GM23338 (cell line): Measurements from ENCODE around the gene DNAH11. TPM values are rescaled to one million over a fixed set of nuclear protein-coding genes. Genes with fewer than 3 reads are reported as not detected.

Experiments
- ATAC-seq: fragments of 200-7000 bp; cut with Tn5 transposase; 3 replicates; pipeline ENCODE4 v1.9.1; 2020
- DNase-seq: peaks from one replicate; pipeline ENCODE4 v3.0.0-alpha.2; 2015; ENCODE audit warnings: low spot score
- H2AFZ ChIP-seq: fragments of 200-600 bp; sonication (generic); 2 replicates; pipeline ENCODE4 v1.8.0; 2016; ENCODE audit warnings: antibody characterized with exemption, mild to moderate bottlenecking, moderate library complexity
- H3F3A ChIP-seq: fragments of 200-600 bp; sonication (generic); replicated peaks from 2 replicates; pipeline ENCODE4 v1.8.0; 2017; ENCODE audit warnings: antibody characterized with exemption, mixed run types, low read depth
- H3K27ac ChIP-seq: fragments of 200-600 bp; sonication (generic); 2 replicates; pipeline ENCODE4 v1.6.1; 2016; ENCODE audit warnings: low read depth
- H3K27me3 ChIP-seq: fragments of 200-600 bp; sonication (generic); 2 replicates; pipeline ENCODE4 v1.8.0; 2016; ENCODE audit warnings: mild to moderate bottlenecking, mixed run types, moderate library complexity; ENCODE audit not compliant: insufficient read depth
- H3K36me3 ChIP-seq: fragments of 200-600 bp; sonication (generic); 2 replicates; pipeline ENCODE4 v1.8.0; 2016; ENCODE audit warnings: mild to moderate bottlenecking; ENCODE audit not compliant: insufficient read depth
- H3K4me1 ChIP-seq: fragments of 200-600 bp; sonication (generic); 2 replicates; pipeline ENCODE4 v1.8.0; 2016; ENCODE audit warnings: mild to moderate bottlenecking, moderate library complexity; ENCODE audit not compliant: insufficient read depth
- H3K4me2 ChIP-seq: fragments of 200-600 bp; sonication (generic); 2 replicates; pipeline ENCODE4 v1.7.1; 2017; ENCODE audit warnings: mixed run types
- H3K4me3 ChIP-seq: fragments of 200-600 bp; sonication (generic); 2 replicates; pipeline ENCODE4 v1.6.1; 2016; ENCODE audit warnings: mixed run types
- H3K79me2 ChIP-seq: fragments of 200-600 bp; sonication (generic); replicated peaks from 2 replicates; pipeline ENCODE4 v1.8.0; 2017; ENCODE audit warnings: mild to moderate bottlenecking; ENCODE audit not compliant: insufficient read depth
- H3K9me2 ChIP-seq: fragments of 200-600 bp; sonication (generic); 2 replicates; pipeline ENCODE4 v1.8.0; 2017; ENCODE audit not compliant: insufficient read depth
- H4K20me1 ChIP-seq: fragments of 200-600 bp; sonication (generic); replicated peaks from 2 replicates; pipeline ENCODE4 v1.8.0; 2017; ENCODE audit warnings: mild to moderate bottlenecking; ENCODE audit not compliant: insufficient read depth
- H3K27ac Mint-ChIP-seq: 2 replicates; pipeline ENCODE4 v1.8.0; 2020; ENCODE audit warnings: inconsistent platforms, mild to moderate bottlenecking, moderate library complexity, mixed read lengths
- H3K27me3 Mint-ChIP-seq: 3 replicates; pipeline ENCODE4 v1.8.0; 2022; ENCODE audit warnings: low read depth, mild to moderate bottlenecking, moderate library complexity, mixed read lengths, inconsistent platforms; ENCODE audit not compliant: insufficient read depth, poor library complexity
- H3K36me3 Mint-ChIP-seq: 3 replicates; pipeline ENCODE4 v1.8.0; 2021; ENCODE audit warnings: low read depth, mild to moderate bottlenecking, inconsistent platforms, moderate library complexity, mixed read lengths
- H3K4me1 Mint-ChIP-seq: 3 replicates; pipeline ENCODE4 v1.8.0; 2020; ENCODE audit warnings: mild to moderate bottlenecking, inconsistent platforms, mixed read lengths
- H3K4me3 Mint-ChIP-seq: 3 replicates; pipeline ENCODE4 v1.8.0; 2021; ENCODE audit warnings: moderate library complexity, mild to moderate bottlenecking, inconsistent platforms, mixed read lengths
- H3K9me3 Mint-ChIP-seq: 3 replicates; pipeline ENCODE4 v1.8.0; 2020; ENCODE audit warnings: moderate library complexity, mild to moderate bottlenecking, inconsistent platforms, mixed read lengths
- CTCF ChIP-seq, 2 experiments: fragments of 200-600 bp in 1 of 2; sonication (generic) in 1 of 2; conservative IDR thresholded peaks; 2 replicates each; pipeline versions ENCODE4 v1.5.1 to v1.6.1; 2016 to 2017; ENCODE audit warnings: antibody characterized with exemption in 2 of 2, low read depth in 2 of 2, mild to moderate bottlenecking in 2 of 2, moderate library complexity in 1 of 2
- ETS1 ChIP-seq: IDR thresholded peaks from 2 replicates; pipeline ENCODE4 v1.6.1; 2016; ENCODE audit warnings: antibody characterized with exemption
- EZH2 ChIP-seq: fragments of 200-600 bp; sonication (generic); IDR thresholded peaks from one replicate; pipeline ENCODE4 v1.8.0; 2017; ENCODE audit warnings: antibody characterized with exemption, mild to moderate bottlenecking, low read depth; ENCODE audit not compliant: unreplicated experiment
- JUNB ChIP-seq: IDR thresholded peaks from one replicate; pipeline ENCODE4 v1.6.1; 2016; ENCODE audit warnings: antibody characterized with exemption; ENCODE audit not compliant: unreplicated experiment
- POLR2AphosphoS5 ChIP-seq: IDR thresholded peaks from 2 replicates; pipeline ENCODE4 v1.6.1; 2016; ENCODE audit warnings: antibody characterized with exemption, low read depth
- REST ChIP-seq: IDR thresholded peaks from one replicate; pipeline ENCODE4 v1.6.1; 2018; ENCODE audit warnings: antibody characterized with exemption; ENCODE audit not compliant: unreplicated experiment
- STAT1 ChIP-seq: IDR thresholded peaks from one replicate; pipeline ENCODE4 v1.6.1; 2016; ENCODE audit warnings: antibody characterized with exemption; ENCODE audit not compliant: unreplicated experiment
- ZNF114 ChIP-seq: fragments of 250-450 bp; sonication (Bioruptor Pico); IDR thresholded peaks from 2 replicates; pipeline ENCODE4 v1.5.0; 2020; ENCODE audit warnings: mild to moderate bottlenecking, moderate library complexity
- ZNF331 ChIP-seq: fragments of 250-450 bp; sonication (Bioruptor Pico); IDR thresholded peaks from 2 replicates; pipeline ENCODE4 v1.5.0; 2020; ENCODE audit warnings: low read depth, mild to moderate bottlenecking, moderate library complexity
- polyA plus RNA-seq: library from polyadenylated mRNA; unstranded; fragments of >200 nt; fragmentation: Nextera tagmentation; extraction: Ambion mirVana; gene quantifications from 2 replicates; pipeline ENCODE4 v1.2.1, GENCODE V29; 2016
- total RNA-seq: library from RNA; depleted of rRNA; stranded (reverse); fragments of >200 nt; shearing (Covaris generic); gene quantifications from 2 replicates; pipeline ENCODE4 v1.2.3, GENCODE V29; 2014

The DNAH11 gene
- total and polyA plus RNA-seq, 2 experiments from 2014 or later, result 9.3 TPM

- no peak overlapping the region for H3K4me3 ChIP-seq
These were observed 99.6 kb downstream of the DNAH11 start for GRCh38 chr7:21642422-21642821.

More at GRCh38 chr7:21642422-21642821, 99.6 kb downstream of the DNAH11 start:
- Mint-ChIP-seq H3K27me3 (peaks cover 5% of the 10 kb centered on the region), H3K27ac (no peak overlapping the region; the same call in 1 of the 2 replicates), H3K4me1 (peaks cover 19% of the 10 kb centered on the region), H3K9me3 (no peaks in the 10 kb centered on the region), H3K36me3 (peaks cover 3% of the 10 kb centered on the region; the same call in 1 of the 3 replicates), H3K4me3 (no peak overlapping the region)
- Histone ChIP-seq H3K4me1 (peaks cover 6% of the 10 kb centered on the region; the same call in 1 of the 2 replicates), H3K9me2 (peaks cover 3% of the 10 kb centered on the region; the same call in 1 of the 2 replicates), H2AFZ (no peak overlapping the region), H3K4me2 (no peak overlapping the region), H3K27me3 (no peaks in the 10 kb centered on the region), H3K36me3 (no peaks in the 10 kb centered on the region), H3K27ac (no peak overlapping the region), H4K20me1 (no peaks in the 10 kb centered on the region), H3K79me2 (no peaks in the 10 kb centered on the region), H3F3A (no peaks in the 10 kb centered on the region)
- no peak for TF ChIP-seq CTCF (conservative IDR thresholded peaks at IDR 0.05; ENCODE audit: low read depth in 2 of 2)
- TF ChIP-seq STAT1, result no peak
- no peak for TF ChIP-seq ETS1
- TF ChIP-seq ZNF114 (CRISPR knock-in tag), result no peak
- TF ChIP-seq JUNB, result no peak
- TF ChIP-seq ZNF331 (CRISPR knock-in tag), result no peak
- TF ChIP-seq POLR2AphosphoS5, result no peak
- no peak for TF ChIP-seq REST
- no peak for TF ChIP-seq EZH2
- ATAC-seq (peak; percentile 76), DNase-seq (peak; percentile 8)
